Articular chondrocyte of knee joint (primary cell): Measurements from ENCODE around the gene ALKBH8. TPM values are rescaled to one million over a fixed set of nuclear protein-coding genes. Genes with fewer than 3 reads are reported as not detected.

Source experiments
- total RNA-seq: library from RNA; depleted of rRNA; stranded (reverse); fragments of >200 nt; gene quantifications from 2 replicates; pipeline ENCODE4 v1.2.3, GENCODE V29; 2012

The ALKBH8 gene
- total RNA-seq: 9.5 and 11.0 TPM in 2 replicates

GRCh38 chr11:107565219-107565937 lies at the start of gene ALKBH8:
Gene ALKBH8, minus strand, starts transcription at chr11:107565735. Its CDS starts 4,842 bp downstream, at chr11:107560893.

GRCh38 chr11:107590460-107591377 lies 25.2 kb upstream of the ALKBH8 start, which contains the start of gene ELMOD1:
Gene ELMOD1, plus strand, starts transcription at chr11:107591147. Its CDS starts 27,043 bp downstream, at chr11:107618190.

GRCh38 chr11:107457558-107458271 lies 107.8 kb downstream of the ALKBH8 start, which contains the start of gene CWF19L2:
Gene CWF19L2, minus strand, starts transcription at chr11:107457825. Its CDS starts 9 bp downstream, at chr11:107457816.

Other genes starting within 250 kb of the ALKBH8 start
- gene CWF19L2, start 107.9 kb downstream of the ALKBH8 start, total RNA-seq: 14.6 and 15.7 TPM in 2 replicates
- 0.11 TPM in 1 of 2 replicates, not detected in the other for gene ELMOD1, start 25.4 kb upstream of the ALKBH8 start, total RNA-seq
- gene SLN, start 146.3 kb upstream of the ALKBH8 start, total RNA-seq: not detected in 2 replicates